Heart right ventricle (tissue), 16 donors: ENCODE data around the gene NUDCD2. TPM values are rescaled to one million over a fixed set of nuclear protein-coding genes. Genes with fewer than 3 reads are reported as not detected.

Experiments
- ATAC-seq, 8 donors: fragments of 200-7000 bp; cut with Tn5 transposase; one replicate each; pipeline ENCODE4 v1.9.1; 2020; ENCODE audit warnings: mild to moderate bottlenecking in 8 of 8, moderate library complexity in 8 of 8, moderate number of reproducible peaks in 1 of 8
- DNase-seq, 2 donors: peaks; one replicate each; pipeline ENCODE4 v3.0.0-alpha.2; 2020
- H3K27ac ChIP-seq, 10 donors: fragments of 200-600 bp; sonication (generic) in 2 of 10; one replicate each; pipeline versions ENCODE4 v1.5.0 to v1.8.0; 2020 to 2022; ENCODE audit warnings: mild to moderate bottlenecking in 3 of 10
- H3K27me3 ChIP-seq, 7 donors: fragments of 200-600 bp; one replicate each; pipeline ENCODE4 v1.8.0; 2021 to 2022; ENCODE audit warnings: mild to moderate bottlenecking in 2 of 7
- H3K36me3 ChIP-seq, 9 donors: fragments of 200-600 bp; sonication (generic) in 1 of 9; one replicate each; pipeline versions ENCODE4 v1.5.0 to v1.8.0; 2020 to 2022; ENCODE audit warnings: mild to moderate bottlenecking in 2 of 9
- H3K4me1 ChIP-seq, 9 donors: fragments of 200-600 bp; sonication (generic) in 1 of 9; one replicate each; pipeline versions ENCODE4 v1.5.0 to v1.8.0; 2020 to 2022; ENCODE audit warnings: mild to moderate bottlenecking in 4 of 9
- H3K4me3 ChIP-seq, 10 donors: fragments of 200-600 bp; sonication (generic) in 2 of 10; one replicate each; pipeline versions ENCODE4 v1.5.0 to v1.8.0; 2020 to 2022; ENCODE audit warnings: mild to moderate bottlenecking in 7 of 10, moderate library complexity in 2 of 10
- H3K9me3 ChIP-seq, 11 donors: fragments of 200-600 bp in 10 of 11; sonication (generic) in 2 of 11; one replicate each; pipeline versions ENCODE4 v1.5.0 to v1.8.0; 2013 to 2022; ENCODE audit warnings: mild to moderate bottlenecking in 2 of 11, control low read depth in 1 of 11, moderate library complexity in 1 of 11
- CTCF ChIP-seq, 9 donors: fragments of 200-600 bp; sonication (generic) in 2 of 9; IDR thresholded peaks; one replicate each; pipeline versions ENCODE4 v1.5.0 to v1.8.0; 2021 to 2022; ENCODE audit warnings: antibody characterized with exemption in 9 of 9, mild to moderate bottlenecking in 5 of 9, moderate library complexity in 1 of 9
- WGBS, 2 donors: extraction: QIAGEN DNeasy Blood & Tissue Kit; methylation state at CpG; one replicate each; pipeline ENCODE4 v1.1.7; 2013; ENCODE audit warnings: inconsistent platforms in 1 of 2; 5-methylcytosine and 5-hydroxymethylcytosine counted together
- intact Hi-C, 10 donors: fragments of 100-400 bp; cut with DNase I; formaldehyde crosslinking; loops; one replicate each; pipeline versions ENCODE4 v1.11.1 to v1.14.2; 2022
- polyA plus RNA-seq, 2 donors: library from polyadenylated mRNA; stranded (reverse); fragments of 200-250 nt; gene quantifications; one replicate each; pipeline ENCODE4 v1.2.3, GENCODE V29; 2013
- total RNA-seq, 10 donors: library from RNA; stranded (reverse); fragmentation: NEBNext Ultra II Directional in 3 of 10; extraction: Animal tissue kit (Norgen Biotek cat#: 25700) in 3 of 10; gene quantifications; one replicate each; pipeline versions ENCODE4 v1.2.1 to v1.2.4, GENCODE V29; 2021 to 2023
- donor health status: Arrhythmogenic right ventricular cardiomyopathy.
- donor health status: ischemic (EF 13 %, LVEDD 7.1; RV severe dilation, severe dysfunction).
- donor health status: healthy with polysubstance abuse.
- donor health status: DM: no; HTN: yes; CAD: no.
- donor health status: DM: no; HTN: no; CAD: no.
- donor health status: ischemic (EF 25% LVEDD 6.9; RV normal size, moderate dysfunction).
- donor health status: ischemic (EF 25% LVEDD 5.7; RV mildly dilated, moderate dysfunction).
- donor health status: healthy.
- donor health status: DM: yes; HTN: yes; CAD: no.
- donor health status: Ischemic cardiomyopathy.
- donor health status: ischemic (EF 35%, LVEDD 5.7; RV mildly dilated, moderate dysfunction).
- donor health status: nonischemic (EF 11% LVEDD 7.7; RV severe dilation, severe dysfunction).
- donor health status: DM: yes; HTN: yes; CAD: no.
- donor health status: PGD.
- donor health status: ischemic (EF 29% LVEDD 5.4; RV normal size, mild dysfunction).
- donor health status: nonischemic (EF 23%, LVEDD 6.1; RV moderate dilation, normal function).

Gene NUDCD2
- total and polyA plus RNA-seq, 12 donors: 4.0 to 17.1 (median 12.1) TPM

DNA sequence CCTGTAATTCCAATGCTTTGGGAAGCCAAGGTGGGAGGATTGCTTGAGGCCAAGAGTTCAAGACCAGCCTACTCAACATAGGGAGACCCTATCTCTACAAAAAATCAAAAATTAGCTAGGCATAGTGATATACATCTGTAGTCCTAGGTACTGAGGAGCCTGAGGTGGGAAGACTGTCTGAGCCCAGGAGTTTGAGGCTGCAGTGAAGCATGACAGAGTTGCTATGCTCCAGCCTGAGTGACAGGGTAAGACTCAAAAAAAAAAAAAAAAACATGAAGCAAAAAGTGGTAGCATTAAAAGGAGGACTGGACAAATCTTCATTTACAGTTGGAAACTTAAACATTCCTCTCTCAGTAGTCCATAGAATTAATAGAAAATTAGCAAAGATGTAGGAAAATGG lies 12.7 kb downstream of the NUDCD2 start:
- no peak for TF ChIP-seq CTCF (IDR thresholded peaks at IDR 0.05)
- ATAC-seq (no peak), DNase-seq (no peak)
- Histone ChIP-seq H3K36me3 (peaks cover 0 to 100% (median 35%) of the 10 kb centered on the region in 9 donors), H3K4me3 (no peak overlapping the region), H3K4me1 (peaks cover 0 to 10% (median 0%) of the 10 kb centered on the region in 9 donors), H3K9me3 (no peaks in the 10 kb centered on the region), H3K27me3 (no peaks in the 10 kb centered on the region), H3K27ac (no peak overlapping the region)
- intact Hi-C loops: no loop called here

- H3K27ac ChIP-seq: no peak overlapping the region
- peaks cover 0 to 100% (median 46%) of the 10 kb centered on the region in 9 donors for H3K36me3 ChIP-seq
- intact Hi-C loops: no loop called here
- no peak for TF ChIP-seq CTCF (IDR thresholded peaks at IDR 0.05)
- H3K4me3 ChIP-seq: no peak overlapping the region
- H3K27me3 ChIP-seq: no peaks in the 10 kb centered on the region
- H3K4me1 ChIP-seq: peaks cover 0 to 15% (median 4%) of the 10 kb centered on the region in 9 donors
- WGBS, 2 donors: 52 to 64% methylated on average over 6 of the region's 6 CpGs
- H3K9me3 ChIP-seq: no peaks in the 10 kb centered on the region
- peak in 7 of 8 donors; percentile 42 to 79 (median 62) for ATAC-seq
- no peak for DNase-seq
Measured at GRCh38 chr5:163445345-163445744, 14.6 kb downstream of the NUDCD2 start.

GRCh38 chr5:163444526-163444925 lies 15.4 kb downstream of the NUDCD2 start:
- Histone ChIP-seq H3K4me1 (peaks cover 5 to 23% (median 11%) of the 10 kb centered on the region in 9 donors), H3K27ac (no peak overlapping the region), H3K36me3 (peaks cover 0 to 100% (median 46%) of the 10 kb centered on the region in 9 donors), H3K4me3 (no peak overlapping the region), H3K27me3 (no peaks in the 10 kb centered on the region), H3K9me3 (no peaks in the 10 kb centered on the region)
- ATAC-seq (no peak), DNase-seq (no peak)
- intact Hi-C loops: no loop called here
- TF ChIP-seq CTCF (IDR thresholded peaks at IDR 0.05): no peak
- 88 to 92% methylated on average over 1 of the region's 1 CpG for WGBS, 2 donors

GRCh38 chr5:163440954-163441353 lies 18.9 kb downstream of the NUDCD2 start:
- Histone ChIP-seq H3K4me1 (peaks cover 15 to 44% (median 32%) of the 10 kb centered on the region in 9 donors), H3K9me3 (no peaks in the 10 kb centered on the region), H3K36me3 (peaks cover 0 to 65% (median 37%) of the 10 kb centered on the region in 9 donors), H3K4me3 (no peak overlapping the region), H3K27me3 (no peaks in the 10 kb centered on the region), H3K27ac (no peak overlapping the region)
- intact Hi-C loops: no loop called here
- TF ChIP-seq CTCF (IDR thresholded peaks at IDR 0.05): no peak
- no peak for DNase-seq
- WGBS, 2 donors: 96 to 97% methylated on average over 3 of the region's 3 CpGs
- ATAC-seq: no peak
